ENCODE data around the gene AFG1L. TPM values are rescaled to one million over a fixed set of nuclear protein-coding genes. Genes with fewer than 3 reads are reported as not detected.
"Not testable (repeated sequence)": the region's sequence is repeated elsewhere in the genome, so short reads cannot be mapped to it uniquely, and the experiment has no call there.

AFG1L gene
- polyA plus RNA-seq, 1 experiment, result 2.3 TPM

- no peak for TF ChIP-seq CTCF (IDR thresholded peaks at IDR 0.05; ENCODE audit: low read depth, low read length)
- H3K4me3 ChIP-seq (ENCODE audit: low read depth, low read length), result peak overlapping the region; percentile 98
- ChIA-PET POLR2A (interaction anchor here (0.5 to 1.1 kb wide), 4 partner anchors 12 to 233 kb away, joined by 3 to 9 read pairs (median 3); partner anchors contain the start of gene SNX3), CTCF (no interaction called here)
- H3K27me3 ChIP-seq (ENCODE audit: control insufficient read depth, insufficient read depth, low read length), result no peaks in the 10 kb centered on the region
- H3K27ac ChIP-seq (ENCODE audit: low read depth, low read length), result peak overlapping the region; percentile 84
- DNase-seq (ENCODE audit: low read depth, low spot score), result no peak
- H3K9me3 ChIP-seq (ENCODE audit: control insufficient read depth, insufficient read depth, low read length), result no peaks in the 10 kb centered on the region; the same call in 1 of the 2 replicates
Observed at GRCh38 chr6:108294297-108294726, 542 bp upstream of the AFG1L start.

GRCh38 chr6:108295676-108296075 lies 822 bp downstream of the AFG1L start:
- POLR2A ChIA-PET, result no interaction called here
- no peaks in the 10 kb centered on the region for H3K27me3 ChIP-seq (ENCODE audit: control insufficient read depth, insufficient read depth, low read length)
- peak overlapping the region; percentile 98 for H3K4me3 ChIP-seq (ENCODE audit: low read depth, low read length)
- DNase-seq (ENCODE audit: low read depth, low spot score), result no peak
- CTCF ChIA-PET, result no interaction called here
- H3K27ac ChIP-seq (ENCODE audit: low read depth, low read length), result no peak overlapping the region
- no peaks in the 10 kb centered on the region; the same call in 1 of the 2 replicates for H3K9me3 ChIP-seq (ENCODE audit: control insufficient read depth, insufficient read depth, low read length)
- no peak for TF ChIP-seq CTCF (IDR thresholded peaks at IDR 0.05; ENCODE audit: low read depth, low read length)

GRCh38 chr6:108302386-108302785 lies 7.5 kb downstream of the AFG1L start:
- DNase-seq (ENCODE audit: low read depth, low spot score), result no peak
- Histone ChIP-seq H3K9me3 (ENCODE audit: control insufficient read depth, insufficient read depth, low read length) (no peaks in the 10 kb centered on the region), H3K4me3 (ENCODE audit: low read depth, low read length) (no peak overlapping the region), H3K27ac (ENCODE audit: low read depth, low read length) (no peak overlapping the region), H3K27me3 (ENCODE audit: control insufficient read depth, insufficient read depth, low read length) (no peaks in the 10 kb centered on the region)
- TF ChIP-seq CTCF (IDR thresholded peaks at IDR 0.05; ENCODE audit: low read depth, low read length), result no peak
- ChIA-PET CTCF (interaction anchor here (0.6 kb wide), 1 partner anchor 29 kb away, joined by 3 read pairs; no protein-coding TSS in a partner anchor), POLR2A (no interaction called here)

GRCh38 chr6:108304646-108305045 lies 9.8 kb downstream of the AFG1L start:
- CTCF ChIA-PET, result no interaction called here
- no peak overlapping the region for H3K4me3 ChIP-seq (ENCODE audit: low read depth, low read length)
- no peak overlapping the region for H3K27ac ChIP-seq (ENCODE audit: low read depth, low read length)
- no peaks in the 10 kb centered on the region for H3K9me3 ChIP-seq (ENCODE audit: control insufficient read depth, insufficient read depth, low read length)
- DNase-seq (ENCODE audit: low read depth, low spot score), result no peak
- no peaks in the 10 kb centered on the region for H3K27me3 ChIP-seq (ENCODE audit: control insufficient read depth, insufficient read depth, low read length)
- TF ChIP-seq CTCF (IDR thresholded peaks at IDR 0.05; ENCODE audit: low read depth, low read length), result no peak
- POLR2A ChIA-PET, result no interaction called here

GRCh38 chr6:108308641-108309040 lies 13.8 kb downstream of the AFG1L start:
- H3K27ac ChIP-seq (ENCODE audit: low read depth, low read length); CTCF ChIA-PET: not testable (repeated sequence)
- POLR2A ChIA-PET, result interaction anchor here (0.6 kb wide), 1 partner anchor 40 kb away, joined by 7 read pairs; no protein-coding TSS in a partner anchor

GRCh38 chr6:108309844-108310243 lies 15.0 kb downstream of the AFG1L start:
- DNase-seq (ENCODE audit: low read depth, low spot score), result no peak
- no peak overlapping the region for H3K27ac ChIP-seq (ENCODE audit: low read depth, low read length)
- ChIA-PET POLR2A (no interaction called here), CTCF (no interaction called here)
- no peaks in the 10 kb centered on the region for H3K27me3 ChIP-seq (ENCODE audit: control insufficient read depth, insufficient read depth, low read length)
- no peak for TF ChIP-seq CTCF (IDR thresholded peaks at IDR 0.05; ENCODE audit: low read depth, low read length)
- no peaks in the 10 kb centered on the region for H3K9me3 ChIP-seq (ENCODE audit: control insufficient read depth, insufficient read depth, low read length)
- H3K4me3 ChIP-seq (ENCODE audit: low read depth, low read length), result no peak overlapping the region

More at GRCh38 chr6:108308641-108309040, 13.8 kb downstream of the AFG1L start:
- not testable (repeated sequence) for H3K27me3 ChIP-seq (ENCODE audit: control insufficient read depth, insufficient read depth, low read length); DNase-seq (ENCODE audit: low read depth, low spot score); H3K9me3 ChIP-seq (ENCODE audit: control insufficient read depth, insufficient read depth, low read length); H3K4me3 ChIP-seq (ENCODE audit: low read depth, low read length)

All from AG04450 (cell line).